GM12872 (cell line): ENCODE results near the gene SCUBE1.

Experiments
- TF ChIP-seq, protein P1 (sequence below): IDR thresholded peaks from 3 replicates; pipeline ENCODE4 v1.5.1; 2011; ENCODE audit warnings: low read depth, mild to moderate bottlenecking, low read length, moderate library complexity; ENCODE audit not compliant: insufficient read depth

The SCUBE1 gene

DNA sequence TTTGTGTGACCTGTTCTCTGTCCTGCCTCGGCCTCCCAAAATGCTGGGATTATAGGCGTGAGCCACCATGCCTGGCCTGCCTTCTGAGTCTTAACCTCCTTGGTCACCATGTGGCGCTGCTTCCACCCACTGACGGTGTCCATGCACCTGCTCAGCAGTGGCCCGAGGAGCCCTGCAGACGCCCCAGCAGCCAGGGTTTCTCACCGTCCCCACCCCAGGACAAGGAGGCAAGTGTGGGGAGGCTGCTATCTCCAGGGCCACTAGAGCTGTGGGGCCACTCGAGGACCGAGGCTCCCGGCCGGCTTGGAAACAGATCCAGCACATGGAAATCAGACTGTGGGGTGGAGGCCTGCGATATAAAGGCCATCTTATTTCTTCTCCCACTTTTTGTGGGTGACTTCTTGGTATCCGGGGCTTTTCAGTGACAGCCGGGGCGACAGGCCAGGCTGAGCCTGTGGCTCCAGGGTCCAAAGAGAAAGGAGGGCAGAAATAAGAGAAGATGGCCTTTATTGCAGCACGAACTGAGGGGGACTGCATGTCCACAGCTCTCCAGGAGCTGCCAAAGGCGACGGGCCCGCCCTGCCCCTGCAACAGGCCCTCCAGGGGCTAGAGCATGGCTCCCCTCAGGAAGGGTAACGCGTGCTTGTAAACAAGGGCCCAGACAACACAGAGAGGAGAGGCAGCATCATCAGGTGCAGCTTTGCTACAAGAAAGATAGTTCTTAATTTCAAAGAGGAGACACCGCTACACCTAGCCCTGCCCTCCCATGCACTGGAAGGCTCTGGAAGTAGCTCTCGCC lies 176.8 kb downstream of the SCUBE1 start:
- TF ChIP-seq, protein P1, sequence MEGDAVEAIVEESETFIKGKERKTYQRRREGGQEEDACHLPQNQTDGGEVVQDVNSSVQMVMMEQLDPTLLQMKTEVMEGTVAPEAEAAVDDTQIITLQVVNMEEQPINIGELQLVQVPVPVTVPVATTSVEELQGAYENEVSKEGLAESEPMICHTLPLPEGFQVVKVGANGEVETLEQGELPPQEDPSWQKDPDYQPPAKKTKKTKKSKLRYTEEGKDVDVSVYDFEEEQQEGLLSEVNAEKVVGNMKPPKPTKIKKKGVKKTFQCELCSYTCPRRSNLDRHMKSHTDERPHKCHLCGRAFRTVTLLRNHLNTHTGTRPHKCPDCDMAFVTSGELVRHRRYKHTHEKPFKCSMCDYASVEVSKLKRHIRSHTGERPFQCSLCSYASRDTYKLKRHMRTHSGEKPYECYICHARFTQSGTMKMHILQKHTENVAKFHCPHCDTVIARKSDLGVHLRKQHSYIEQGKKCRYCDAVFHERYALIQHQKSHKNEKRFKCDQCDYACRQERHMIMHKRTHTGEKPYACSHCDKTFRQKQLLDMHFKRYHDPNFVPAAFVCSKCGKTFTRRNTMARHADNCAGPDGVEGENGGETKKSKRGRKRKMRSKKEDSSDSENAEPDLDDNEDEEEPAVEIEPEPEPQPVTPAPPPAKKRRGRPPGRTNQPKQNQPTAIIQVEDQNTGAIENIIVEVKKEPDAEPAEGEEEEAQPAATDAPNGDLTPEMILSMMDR = no peak

DNA sequence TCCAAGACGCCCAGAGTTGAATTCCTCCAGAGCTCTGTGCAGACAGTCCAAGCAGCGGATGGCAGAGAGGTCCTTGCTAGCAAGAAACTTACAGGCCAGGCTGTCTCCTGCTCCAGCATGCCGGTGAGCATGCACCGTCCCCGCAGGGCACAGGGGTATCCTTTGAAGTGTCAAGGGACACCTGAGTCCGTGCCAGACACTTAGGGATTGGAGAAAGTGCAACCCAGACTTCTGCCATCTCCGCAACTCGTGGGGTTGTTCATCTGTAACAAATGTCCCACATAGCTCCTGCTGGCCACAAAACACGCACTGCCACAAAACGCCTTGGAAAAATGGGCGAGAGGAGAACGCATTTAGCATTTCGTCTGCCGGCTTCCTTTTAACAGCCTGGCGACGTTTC lies 178.5 kb downstream of the SCUBE1 start:
- TF ChIP-seq, protein P1 = no peak

DNA sequence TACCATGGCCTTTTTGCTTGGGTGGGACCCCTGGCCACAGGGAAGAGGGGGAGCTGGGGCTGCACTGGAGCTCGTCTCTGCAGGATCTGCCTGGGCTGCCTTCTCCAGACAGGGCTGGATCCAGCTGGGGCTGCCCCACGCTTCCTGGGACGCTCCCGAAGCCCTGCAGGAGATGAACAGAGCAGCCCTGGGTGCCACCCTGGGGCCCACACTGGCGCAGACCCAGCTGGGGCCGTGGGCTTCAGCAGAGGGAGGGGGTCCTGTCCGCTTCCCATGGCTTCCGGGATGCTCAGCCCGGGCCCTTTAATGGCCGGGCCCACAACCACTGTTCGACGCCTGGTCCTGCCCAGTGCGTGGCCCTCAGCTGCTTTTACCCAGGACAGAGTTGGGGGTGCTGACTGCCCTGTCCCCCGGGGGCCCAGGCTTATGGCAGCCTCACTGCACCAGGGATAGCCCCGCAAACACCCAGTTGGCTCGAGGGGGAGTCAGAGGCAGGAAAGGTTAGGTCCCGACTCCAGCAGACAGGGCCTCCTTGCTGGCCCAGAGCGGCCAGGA lies 179.9 kb downstream of the SCUBE1 start:
- TF ChIP-seq, protein P1 = no peak

DNA sequence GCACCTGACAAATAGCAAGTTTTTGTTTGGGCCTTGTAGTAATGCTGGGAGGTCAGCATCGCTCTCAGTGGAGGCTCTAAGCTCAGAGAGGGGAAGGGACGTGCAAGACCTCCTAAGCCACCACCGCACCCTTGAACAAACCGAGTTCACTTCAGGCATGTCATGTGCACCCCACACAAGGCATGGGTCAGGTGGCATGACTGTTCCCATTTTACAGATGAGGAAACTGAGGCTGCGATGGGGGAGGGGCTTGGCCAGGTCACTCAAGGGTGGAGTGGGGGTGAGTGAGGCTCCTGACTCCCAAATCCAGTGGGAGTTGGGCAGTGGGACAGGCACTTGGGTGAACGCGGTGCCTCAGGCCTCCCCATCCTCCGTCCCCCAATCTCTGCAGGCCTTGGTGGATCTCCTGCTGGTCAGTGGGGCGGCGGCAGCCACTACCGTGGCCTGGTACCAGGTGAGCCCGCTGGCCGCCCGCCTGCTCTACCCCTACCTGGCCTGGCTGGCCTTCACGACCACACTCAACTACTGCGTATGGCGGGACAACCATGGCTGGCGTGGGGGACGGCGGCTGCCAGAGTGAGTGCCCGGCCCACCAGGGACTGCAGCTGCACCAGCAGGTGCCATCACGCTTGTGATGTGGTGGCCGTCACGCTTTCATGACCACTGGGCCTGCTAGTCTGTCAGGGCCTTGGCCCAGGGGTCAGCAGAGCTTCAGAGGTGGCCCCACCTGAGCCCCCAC lies 180.6 kb downstream of the SCUBE1 start:
- TF ChIP-seq, protein P1 = no peak

DNA sequence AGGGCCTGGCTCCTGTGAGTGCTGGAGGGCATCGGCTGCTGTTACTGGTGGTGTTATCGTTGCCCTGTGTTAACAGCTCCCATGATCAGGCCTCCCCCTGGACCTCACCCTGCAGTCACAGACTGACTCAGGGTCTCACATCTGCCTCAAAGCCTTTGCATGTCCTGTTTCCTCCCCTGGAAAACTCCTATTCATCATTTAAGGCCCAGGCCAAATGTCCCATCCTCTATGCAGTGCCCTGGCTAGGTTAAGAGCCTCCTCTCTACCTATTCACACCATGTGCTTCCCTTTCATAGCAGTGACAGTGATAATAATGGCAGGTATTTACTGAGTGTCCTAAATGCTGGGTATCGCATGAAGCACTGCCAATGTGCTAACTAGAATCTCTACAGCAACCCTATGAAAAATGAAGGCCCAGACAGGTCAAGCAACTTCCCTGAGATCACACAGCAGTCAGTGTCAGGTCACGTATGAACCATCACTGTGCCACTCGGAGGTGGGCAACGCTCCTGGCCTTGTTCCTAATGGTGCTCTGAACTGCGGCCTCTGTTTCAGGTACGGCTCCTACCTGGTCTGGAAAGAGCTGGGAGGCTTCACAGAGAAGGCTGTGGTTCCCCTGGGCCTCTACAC lies 182.6 kb downstream of the SCUBE1 start:
- TF ChIP-seq, protein P1 = no peak

DNA sequence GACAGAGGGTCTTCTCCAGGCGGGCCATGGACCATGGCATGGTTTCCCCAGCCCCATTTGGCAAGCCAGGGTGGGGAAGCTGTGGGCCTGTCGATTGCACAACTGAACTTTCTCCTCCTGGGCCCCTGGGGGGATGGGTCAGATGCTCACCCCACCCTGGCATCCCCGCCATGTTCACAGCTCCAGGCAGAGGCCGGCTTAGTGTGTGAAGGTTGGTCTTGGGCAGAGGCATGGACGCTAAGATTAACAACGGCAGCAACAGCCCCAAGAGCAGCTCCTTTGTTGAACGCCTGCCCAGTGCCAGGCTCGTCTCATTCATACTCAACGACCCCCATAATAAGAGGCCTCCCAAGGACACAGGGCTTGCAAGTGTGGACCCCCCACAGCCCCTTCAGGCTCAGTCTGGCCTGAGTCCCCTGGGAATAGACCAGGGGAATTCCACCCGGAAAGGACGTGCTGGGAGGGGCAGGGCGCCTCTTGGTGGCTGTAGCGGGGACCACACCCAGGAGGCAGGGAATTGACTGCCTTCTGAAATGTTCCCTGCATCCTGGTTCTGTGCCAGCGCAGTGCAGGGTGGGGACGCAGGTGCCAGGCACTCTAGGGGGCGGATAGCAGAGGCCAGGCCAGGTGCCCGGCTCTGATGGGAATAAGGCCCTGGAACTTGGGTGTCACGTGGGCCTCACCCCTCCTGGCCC lies 183.5 kb downstream of the SCUBE1 start:
- TF ChIP-seq, protein P1 = peak; percentile 50
